HUES48 (cell line): ENCODE results near the gene TRMT2B.
"Not testable (repeated sequence)": the region's sequence is repeated elsewhere in the genome, so short reads cannot be mapped to it uniquely, and the experiment has no call there.

Experiments used
- H3K27ac ChIP-seq: one replicate; pipeline ENCODE4 v1.7.0; 2013; ENCODE audit warnings: low read depth, low read length, inconsistent platforms
- H3K27me3 ChIP-seq: 2 replicates; pipeline ENCODE4 v1.6.1; 2013; ENCODE audit warnings: mild to moderate bottlenecking, low read length; ENCODE audit not compliant: control insufficient read depth, insufficient read depth
- H3K36me3 ChIP-seq: 2 replicates; pipeline ENCODE4 v1.6.1; 2013; ENCODE audit warnings: low read length; ENCODE audit not compliant: control insufficient read depth, insufficient read depth
- H3K4me1 ChIP-seq: 2 replicates; pipeline ENCODE4 v1.6.1; 2013; ENCODE audit warnings: mild to moderate bottlenecking, low read length; ENCODE audit not compliant: control insufficient read depth, insufficient read depth
- H3K4me3 ChIP-seq: 2 replicates; pipeline ENCODE4 v1.5.1; 2013; ENCODE audit warnings: mild to moderate bottlenecking, low read depth, low read length
- H3K9ac ChIP-seq: 2 replicates; pipeline ENCODE4 v1.6.1; 2013; ENCODE audit warnings: mild to moderate bottlenecking, low read depth, low read length, moderate library complexity
- H3K9me3 ChIP-seq: 2 replicates; pipeline ENCODE4 v1.6.1; 2013; ENCODE audit warnings: low read length; ENCODE audit not compliant: control insufficient read depth, insufficient read depth

The TRMT2B gene

GRCh38 chrX:100999451-100999850, 52.5 kb downstream of the TRMT2B start:
- H3K4me1 ChIP-seq = no peaks in the 10 kb centered on the region
- H3K36me3 ChIP-seq = no peaks in the 10 kb centered on the region
- no peaks in the 10 kb centered on the region; the same call in 1 of the 2 replicates for H3K27me3 ChIP-seq
- no peaks in the 10 kb centered on the region for H3K9me3 ChIP-seq
- H3K9ac ChIP-seq = no peak overlapping the region
- no peak overlapping the region for H3K4me3 ChIP-seq
- H3K27ac ChIP-seq = no peak overlapping the region

- Histone ChIP-seq H3K9me3 (no peaks in the 10 kb centered on the region), H3K36me3 (no peaks in the 10 kb centered on the region), H3K4me1 (no peaks in the 10 kb centered on the region), H3K4me3 (no peak overlapping the region), H3K27me3 (no peaks in the 10 kb centered on the region), H3K27ac (no peak overlapping the region), H3K9ac (no peak overlapping the region)
Measured at GRCh38 chrX:100995469-100995868, 56.4 kb downstream of the TRMT2B start.

GRCh38 chrX:100994352-100995281, 57.3 kb downstream of the TRMT2B start:
- Histone ChIP-seq H3K9ac (no peak overlapping the region), H3K27me3 (no peaks in the 10 kb centered on the region), H3K4me1 (no peaks in the 10 kb centered on the region), H3K9me3 (no peaks in the 10 kb centered on the region), H3K27ac (no peak overlapping the region), H3K36me3 (no peaks in the 10 kb centered on the region), H3K4me3 (no peak overlapping the region)

GRCh38 chrX:100990139-100990538, 61.8 kb downstream of the TRMT2B start:
- H3K36me3 ChIP-seq = no peaks in the 10 kb centered on the region
- H3K9me3 ChIP-seq = no peaks in the 10 kb centered on the region
- no peak overlapping the region for H3K27ac ChIP-seq
- no peak overlapping the region for H3K4me3 ChIP-seq
- no peaks in the 10 kb centered on the region for H3K4me1 ChIP-seq
- H3K9ac ChIP-seq = no peak overlapping the region
- H3K27me3 ChIP-seq = no peaks in the 10 kb centered on the region

- H3K36me3 ChIP-seq = no peaks in the 10 kb centered on the region
- H3K4me1 ChIP-seq = no peaks in the 10 kb centered on the region
- H3K4me3 ChIP-seq = no peak overlapping the region
- no peaks in the 10 kb centered on the region for H3K9me3 ChIP-seq
- no peak overlapping the region for H3K27ac ChIP-seq
- H3K27me3 ChIP-seq = no peaks in the 10 kb centered on the region
- H3K9ac ChIP-seq = no peak overlapping the region
Measured at GRCh38 chrX:100984818-100985217, 67.1 kb downstream of the TRMT2B start.

GRCh38 chrX:100981498-100981845, 70.4 kb downstream of the TRMT2B start:
- not testable (repeated sequence) for H3K27ac ChIP-seq, H3K27me3 ChIP-seq, H3K36me3 ChIP-seq, H3K4me3 ChIP-seq, H3K9ac ChIP-seq, H3K9me3 ChIP-seq, H3K4me1 ChIP-seq

GRCh38 chrX:100980608-100981497, 71.1 kb downstream of the TRMT2B start:
- H3K27ac ChIP-seq = no peak overlapping the region
- no peaks in the 10 kb centered on the region for H3K36me3 ChIP-seq
- no peaks in the 10 kb centered on the region for H3K4me1 ChIP-seq
- no peaks in the 10 kb centered on the region for H3K27me3 ChIP-seq
- no peak overlapping the region for H3K9ac ChIP-seq
- H3K9me3 ChIP-seq = no peaks in the 10 kb centered on the region; the same call in 1 of the 2 replicates
- no peak overlapping the region for H3K4me3 ChIP-seq

- Histone ChIP-seq H3K4me1 (no peaks in the 10 kb centered on the region), H3K27ac (no peak overlapping the region), H3K9ac (no peak overlapping the region), H3K9me3 (no peaks in the 10 kb centered on the region; the same call in 1 of the 2 replicates), H3K27me3 (no peaks in the 10 kb centered on the region), H3K4me3 (no peak overlapping the region), H3K36me3 (no peaks in the 10 kb centered on the region)
Measured at GRCh38 chrX:100979881-100980607, 71.9 kb downstream of the TRMT2B start.

GRCh38 chrX:100976211-100976610, 75.7 kb downstream of the TRMT2B start:
- Histone ChIP-seq H3K4me3 (no peak overlapping the region), H3K9me3 (peaks cover 6% of the 10 kb centered on the region), H3K36me3 (no peaks in the 10 kb centered on the region), H3K9ac (no peak overlapping the region), H3K4me1 (no peaks in the 10 kb centered on the region), H3K27ac (no peak overlapping the region), H3K27me3 (no peaks in the 10 kb centered on the region)

GRCh38 chrX:100975212-100975611, 76.7 kb downstream of the TRMT2B start:
- no peak overlapping the region for H3K27ac ChIP-seq
- H3K4me3 ChIP-seq = no peak overlapping the region
- no peaks in the 10 kb centered on the region for H3K27me3 ChIP-seq
- H3K4me1 ChIP-seq = no peaks in the 10 kb centered on the region
- H3K9ac ChIP-seq = no peak overlapping the region
- H3K9me3 ChIP-seq = peaks cover 6% of the 10 kb centered on the region
- no peaks in the 10 kb centered on the region for H3K36me3 ChIP-seq
